ENCODE data around the gene PPIP5K2.
"Not testable (repeated sequence)": the region's sequence is repeated elsewhere in the genome, so short reads cannot be mapped to it uniquely, and the experiment has no call there.

PPIP5K2 gene

GRCh38 chr5:103119765-103120606 lies at the start of gene PPIP5K2, which contains the start of gene GIN1:
Gene PPIP5K2 (plus strand): TSS chr5:103120301. CDS start chr5:103129590, 9,289 bp downstream.
Gene GIN1 (minus strand): TSS chr5:103120138. CDS start chr5:103108707, 11,431 bp downstream.
- DNase-seq = peak; percentile 92

GRCh38 chr5:103073500-103073899 lies 46.6 kb upstream of the PPIP5K2 start:
- not testable (repeated sequence) for DNase-seq

GRCh38 chr5:103075442-103075841 lies 44.7 kb upstream of the PPIP5K2 start:
- DNase-seq = no peak

GRCh38 chr5:103079796-103080195 lies 40.3 kb upstream of the PPIP5K2 start:
- DNase-seq = no peak

- no peak for DNase-seq
Observed at GRCh38 chr5:103086547-103086946, 33.6 kb upstream of the PPIP5K2 start.

GRCh38 chr5:103089272-103089671 lies 30.8 kb upstream of the PPIP5K2 start:
- no peak for DNase-seq

GRCh38 chr5:103090791-103091190 lies 29.3 kb upstream of the PPIP5K2 start:
- no peak for DNase-seq

- no peak for DNase-seq
Observed at GRCh38 chr5:103092676-103093075, 27.4 kb upstream of the PPIP5K2 start.

- no peak for DNase-seq
Observed at GRCh38 chr5:103093727-103094126, 26.4 kb upstream of the PPIP5K2 start.

GRCh38 chr5:103094737-103095136 lies 25.4 kb upstream of the PPIP5K2 start:
- no peak for DNase-seq

GRCh38 chr5:103098993-103099392 lies 21.1 kb upstream of the PPIP5K2 start:
- DNase-seq = no peak

GRCh38 chr5:103101079-103101750 lies 18.9 kb upstream of the PPIP5K2 start:
- no peak for DNase-seq

GRCh38 chr5:103102234-103102633 lies 17.9 kb upstream of the PPIP5K2 start:
- DNase-seq = no peak

GRCh38 chr5:103108086-103108485 lies 12.0 kb upstream of the PPIP5K2 start:
- DNase-seq = no peak

GRCh38 chr5:103109277-103109676 lies 10.8 kb upstream of the PPIP5K2 start:
- no peak for DNase-seq

- no peak for DNase-seq
Observed at GRCh38 chr5:103110403-103110802, 9.7 kb upstream of the PPIP5K2 start.

- DNase-seq = no peak
Observed at GRCh38 chr5:103111468-103111867, 8.6 kb upstream of the PPIP5K2 start.

GRCh38 chr5:103112910-103113309 lies 7.2 kb upstream of the PPIP5K2 start:
- DNase-seq = no peak

- no peak for DNase-seq
Observed at GRCh38 chr5:103114440-103114839, 5.7 kb upstream of the PPIP5K2 start.

GRCh38 chr5:103117471-103117991 lies 2.6 kb upstream of the PPIP5K2 start:
- DNase-seq = no peak

GRCh38 chr5:103119070-103119764 lies 884 bp upstream of the PPIP5K2 start:
- DNase-seq = no peak

- DNase-seq = no peak
Observed at GRCh38 chr5:103120607-103121200, 603 bp downstream of the PPIP5K2 start.

GRCh38 chr5:103122242-103122641 lies 2.1 kb downstream of the PPIP5K2 start:
- DNase-seq = no peak
